Hindlimb muscle (tissue), 1 donor: ENCODE results near the gene ANGEL1. TPM values are rescaled to one million over a fixed set of nuclear protein-coding genes. Genes with fewer than 3 reads are reported as not detected.

Experiments used
- DNase-seq: peaks from one replicate; pipeline ENCODE4 v3.0.0-alpha.2; 2013
- polyA plus RNA-seq: library from polyadenylated mRNA; unstranded; fragments of 120-200 nt; gene quantifications from one replicate; pipeline ENCODE4 v1.2.1, GENCODE V29; 2013; ENCODE audit not compliant: insufficient read length

ANGEL1 gene
- polyA plus RNA-seq, 1 donor = 23.6 TPM

DNA sequence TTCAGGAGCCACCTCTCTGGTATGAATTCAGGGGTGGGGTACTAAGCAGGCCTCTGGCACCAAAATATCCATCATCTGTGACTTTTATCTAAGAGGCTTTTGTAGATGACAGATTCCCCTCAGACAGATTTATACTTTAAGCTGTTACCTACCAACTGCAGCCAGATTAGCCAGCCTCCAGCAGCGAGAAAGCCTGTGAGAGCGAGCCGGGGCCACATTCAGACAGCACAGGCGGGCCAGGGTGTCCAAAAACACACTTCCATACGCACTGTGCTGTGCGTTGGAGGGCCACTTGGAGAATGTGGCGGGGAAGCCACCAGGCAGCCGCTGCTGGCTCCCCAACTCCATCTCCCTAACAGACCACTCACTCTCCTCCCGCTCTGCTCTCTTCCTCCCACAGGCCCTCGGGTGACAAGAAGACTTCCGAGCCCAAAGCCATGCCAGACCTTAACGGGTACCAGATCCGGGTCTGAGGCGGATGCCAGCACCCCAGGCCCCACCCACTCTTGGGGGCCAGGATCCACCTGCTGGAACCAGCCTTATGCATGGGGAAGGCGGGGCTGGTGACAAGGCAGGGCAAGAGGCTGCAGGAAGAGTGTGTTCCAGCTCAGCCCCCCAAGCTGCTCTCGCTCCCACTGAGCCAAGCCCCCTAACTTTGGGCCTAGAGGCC, 34.0 kb downstream of the ANGEL1 start:
- no peak for DNase-seq

DNA sequence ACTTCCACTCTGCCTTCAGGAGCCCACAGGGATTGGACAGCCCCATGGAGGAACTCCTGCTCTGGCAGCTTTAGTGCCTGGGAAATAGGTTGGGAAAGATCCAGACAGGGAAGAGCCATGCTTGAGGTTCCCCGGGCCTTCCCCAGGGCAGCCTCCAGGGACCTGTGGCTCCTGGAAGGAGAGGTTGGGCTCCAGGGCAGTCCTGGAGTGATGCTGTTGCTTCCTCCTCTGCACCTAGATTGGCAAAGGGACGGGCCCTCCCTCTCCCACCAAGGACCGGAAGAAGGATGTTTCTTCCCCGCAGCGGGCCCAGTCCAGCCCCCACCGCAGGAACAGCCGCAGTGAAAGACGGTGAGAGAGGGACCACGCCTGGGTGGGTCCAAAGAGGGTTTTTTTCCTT, 35.0 kb downstream of the ANGEL1 start:
- DNase-seq = no peak

DNA sequence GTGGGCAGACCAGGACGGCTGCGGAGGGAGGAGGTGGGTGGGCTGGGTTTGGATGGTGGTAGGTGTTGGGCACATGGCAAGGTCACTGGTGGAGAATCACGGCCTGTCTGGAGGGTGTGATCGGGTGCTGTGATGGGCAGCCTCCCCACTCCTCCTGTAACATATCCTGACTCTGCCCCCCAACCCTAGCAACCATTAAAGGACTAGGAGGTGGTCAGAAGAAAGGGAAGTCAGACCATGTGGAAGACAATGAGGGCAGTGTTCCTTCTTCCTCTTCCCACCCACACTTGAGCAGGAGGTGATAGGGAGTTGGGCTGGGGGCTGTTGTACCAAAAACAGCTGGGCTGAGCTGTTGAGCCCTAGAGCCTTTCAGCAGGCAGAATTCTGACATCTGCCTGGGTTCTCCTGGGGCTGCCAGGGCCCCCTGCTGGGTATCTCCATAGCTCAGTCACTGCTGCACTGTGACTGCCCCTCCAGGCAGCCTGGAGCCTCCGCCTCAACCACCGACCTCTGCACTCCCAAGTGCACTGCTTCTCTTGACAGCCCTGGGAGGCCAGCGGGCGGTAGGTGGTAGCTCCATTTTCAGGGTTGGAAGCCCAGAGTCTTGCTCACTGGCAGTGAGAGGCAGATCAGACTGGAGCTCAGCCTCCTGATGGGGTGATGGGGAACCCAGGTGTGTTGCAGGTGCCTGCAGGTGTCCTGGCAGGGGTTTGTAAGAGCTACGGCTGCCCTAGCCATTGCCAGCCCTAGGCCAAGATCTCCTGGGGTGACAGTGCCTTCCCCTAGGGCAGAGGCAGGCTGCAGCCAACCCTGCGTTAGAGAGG, 36.0 kb downstream of the ANGEL1 start:
- no peak for DNase-seq

DNA sequence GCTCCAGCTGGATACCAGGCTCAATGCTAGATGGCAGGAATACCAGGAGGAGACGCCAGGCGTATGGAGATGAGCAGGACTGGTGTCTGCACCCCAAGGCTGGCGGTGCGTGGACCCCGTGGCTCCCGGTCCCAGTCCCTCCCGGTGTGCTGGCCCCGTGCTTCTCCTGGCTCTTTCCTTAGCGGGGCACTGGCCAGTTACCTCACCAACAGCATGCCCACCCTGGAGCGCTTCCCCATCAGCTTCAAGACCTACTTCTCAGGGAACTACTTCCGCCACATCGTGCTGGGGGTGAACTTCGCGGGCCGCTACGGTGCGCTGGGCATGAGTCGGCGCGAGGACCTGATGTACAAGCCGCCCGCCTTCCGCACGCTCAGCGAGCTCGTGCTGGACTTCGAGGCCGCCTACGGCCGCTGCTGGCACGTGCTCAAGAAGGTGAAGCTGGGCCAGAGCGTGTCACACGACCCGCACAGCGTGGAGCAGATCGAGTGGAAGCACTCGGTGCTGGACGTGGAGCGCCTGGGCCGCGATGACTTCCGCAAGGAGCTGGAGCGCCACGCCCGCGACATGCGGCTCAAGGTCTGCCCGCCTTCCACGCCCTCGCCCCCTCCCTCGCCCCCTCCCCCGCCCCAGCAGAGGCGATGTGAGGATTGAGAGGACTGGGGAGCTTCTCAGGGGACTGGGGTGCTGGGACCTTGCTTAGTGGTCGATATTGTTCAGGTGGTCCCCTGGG, 36.8 kb downstream of the ANGEL1 start:
- DNase-seq = no peak

DNA sequence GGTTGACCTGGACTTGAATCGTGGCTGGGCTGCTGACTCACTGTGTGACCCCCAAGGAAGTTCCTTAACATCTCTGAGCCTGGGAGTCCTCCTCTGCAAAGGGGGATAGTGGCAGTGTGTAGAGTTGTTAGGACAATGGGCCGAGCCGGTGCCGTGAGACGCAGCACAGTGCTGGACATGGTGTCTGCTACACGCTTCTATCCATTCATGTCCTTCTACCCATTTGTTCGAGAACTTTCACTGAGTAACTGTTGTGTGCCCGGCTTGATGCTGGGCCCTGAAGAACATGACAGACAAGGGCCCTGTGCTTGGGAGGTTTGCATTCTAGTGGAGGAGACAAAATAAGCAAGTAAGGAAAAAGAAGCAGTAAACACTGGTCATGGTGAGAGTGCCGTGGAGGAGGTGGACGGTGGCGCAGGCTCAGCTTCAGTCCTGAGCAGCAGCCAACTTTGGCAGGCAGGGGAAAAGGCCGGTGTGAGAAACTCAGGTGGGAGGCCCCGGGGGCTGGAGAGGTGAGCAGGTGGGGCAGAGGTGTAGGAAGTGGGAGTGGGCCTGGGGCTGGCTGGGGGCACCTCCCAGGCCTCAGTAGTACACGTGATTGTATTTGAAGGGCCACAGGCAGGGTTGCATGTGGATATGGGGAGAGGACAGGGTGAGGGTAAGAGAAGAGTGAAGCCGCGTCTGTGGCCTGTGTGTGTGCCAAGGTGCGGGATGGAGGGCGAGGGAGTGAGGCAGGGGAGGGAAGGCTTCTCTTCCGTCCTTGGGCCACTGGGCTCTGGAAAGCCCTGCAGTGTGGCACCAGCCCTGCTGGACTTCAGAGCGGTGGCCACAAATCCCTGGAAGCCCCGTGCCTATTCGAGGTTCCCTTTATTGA, 37.6 kb downstream of the ANGEL1 start:
- DNase-seq = no peak

DNA sequence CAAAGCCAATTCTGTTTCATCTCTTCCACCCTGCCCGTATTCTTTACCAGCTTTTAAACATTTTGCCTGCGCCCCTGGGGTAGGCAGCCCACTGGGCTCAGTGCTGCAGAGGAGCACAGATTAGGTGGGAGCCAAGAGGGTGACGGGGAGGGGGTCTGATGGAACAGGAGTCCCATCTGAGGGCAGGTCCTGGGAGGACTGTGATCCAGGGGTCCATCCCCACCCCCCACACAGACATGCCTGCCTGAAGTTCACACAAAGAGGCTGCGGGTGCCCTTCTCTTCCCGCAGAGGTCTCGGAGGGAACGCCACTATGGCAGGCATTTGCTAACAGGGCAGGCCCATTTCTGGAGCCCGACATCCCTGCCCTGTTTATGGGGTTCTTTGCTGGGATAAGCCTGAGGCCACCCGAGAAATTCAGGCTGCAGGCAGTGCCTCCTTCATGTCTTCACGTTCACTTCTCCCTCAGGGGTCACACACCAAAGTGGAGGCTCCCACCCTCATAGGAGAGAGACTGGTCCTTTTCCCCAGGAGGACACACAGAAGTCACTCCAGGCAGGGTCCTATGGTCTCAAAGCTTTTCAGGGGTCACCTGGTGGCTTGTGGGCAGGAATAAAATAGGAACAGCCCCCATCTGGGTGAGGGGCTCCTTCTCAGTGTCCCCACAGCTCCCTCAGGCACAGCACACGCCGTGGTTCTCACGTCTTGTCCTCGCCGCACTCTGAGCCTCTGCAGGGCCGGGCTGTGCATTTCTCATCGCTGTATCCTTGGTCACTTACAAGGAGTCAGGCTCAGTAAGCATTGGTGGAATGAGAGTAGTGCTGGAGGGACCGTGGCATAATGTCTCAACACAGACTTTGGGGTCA, 38.5 kb downstream of the ANGEL1 start:
- DNase-seq = no peak

GRCh38 chr14:76773188-76773885, 39.3 kb downstream of the ANGEL1 start:
- no peak for DNase-seq

DNA sequence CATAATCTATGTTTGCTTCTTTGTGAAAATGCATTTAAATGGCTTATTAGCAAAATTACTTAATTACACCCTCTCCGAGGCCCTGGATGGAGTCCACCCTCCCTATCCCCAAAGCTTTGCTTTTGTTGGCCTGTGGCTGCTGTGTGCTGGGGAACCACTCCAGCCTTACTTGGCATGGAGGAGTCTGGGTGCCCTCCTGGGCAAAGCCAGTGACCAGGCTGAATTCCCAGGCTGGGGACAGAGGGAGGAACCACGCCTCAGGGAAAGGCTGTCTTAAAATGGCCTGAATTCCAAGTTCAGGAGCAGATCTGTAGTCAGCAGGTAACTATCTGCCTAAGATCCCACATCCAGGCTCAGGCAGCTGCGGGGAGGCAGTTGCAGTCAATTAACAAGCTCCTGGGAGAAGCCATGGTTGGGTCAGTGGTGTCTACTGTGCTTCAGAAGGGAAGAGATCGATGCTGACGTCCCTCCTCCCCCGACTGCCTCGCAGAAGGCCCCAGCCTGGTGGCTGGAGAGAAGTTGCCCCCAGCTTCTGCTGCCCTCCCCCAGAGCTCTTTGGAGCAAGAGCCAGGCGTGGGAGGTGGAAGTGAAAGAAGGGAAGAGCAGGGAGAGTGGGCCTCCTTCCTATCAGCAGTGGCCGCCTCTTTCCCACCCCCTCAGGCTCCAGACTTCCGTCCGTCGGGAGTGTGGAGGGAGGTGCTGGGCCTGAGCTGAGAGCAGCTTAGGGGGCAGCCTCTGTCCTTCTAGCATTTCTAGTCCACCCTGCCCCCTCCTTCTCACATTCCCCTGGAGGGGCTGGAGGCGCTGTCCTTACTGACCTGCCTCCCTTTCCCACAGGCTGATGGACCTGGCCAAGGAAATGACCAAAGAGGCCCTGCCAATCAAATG, 40.1 kb downstream of the ANGEL1 start:
- no peak for DNase-seq

DNA sequence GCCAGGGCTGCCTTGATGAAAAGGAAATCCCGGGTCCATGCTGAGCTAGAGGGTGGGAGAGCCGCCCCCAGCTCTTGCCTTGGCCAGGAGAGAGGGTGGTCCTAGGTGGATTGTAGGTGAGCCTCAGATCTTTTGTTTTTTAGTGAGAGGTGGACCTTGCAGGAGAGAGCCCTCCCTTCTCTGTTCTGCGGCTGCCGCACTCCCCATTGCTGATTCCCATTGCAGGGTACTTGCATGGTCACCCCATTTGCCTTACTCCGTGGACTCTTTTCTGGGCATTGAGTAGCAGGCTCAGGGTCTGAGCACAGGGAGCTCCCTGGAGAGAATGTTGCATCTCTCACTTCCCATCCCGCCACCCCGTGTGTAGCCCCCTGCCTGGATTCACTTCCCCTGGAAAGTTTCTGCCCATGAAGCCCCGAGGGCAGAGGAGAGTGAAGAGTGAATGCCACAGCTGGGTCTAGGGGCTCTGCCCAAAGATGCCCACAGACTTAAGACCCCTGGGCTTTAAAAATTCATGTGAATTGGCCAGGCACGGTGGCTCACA, 41.2 kb downstream of the ANGEL1 start:
- DNase-seq = no peak

DNA sequence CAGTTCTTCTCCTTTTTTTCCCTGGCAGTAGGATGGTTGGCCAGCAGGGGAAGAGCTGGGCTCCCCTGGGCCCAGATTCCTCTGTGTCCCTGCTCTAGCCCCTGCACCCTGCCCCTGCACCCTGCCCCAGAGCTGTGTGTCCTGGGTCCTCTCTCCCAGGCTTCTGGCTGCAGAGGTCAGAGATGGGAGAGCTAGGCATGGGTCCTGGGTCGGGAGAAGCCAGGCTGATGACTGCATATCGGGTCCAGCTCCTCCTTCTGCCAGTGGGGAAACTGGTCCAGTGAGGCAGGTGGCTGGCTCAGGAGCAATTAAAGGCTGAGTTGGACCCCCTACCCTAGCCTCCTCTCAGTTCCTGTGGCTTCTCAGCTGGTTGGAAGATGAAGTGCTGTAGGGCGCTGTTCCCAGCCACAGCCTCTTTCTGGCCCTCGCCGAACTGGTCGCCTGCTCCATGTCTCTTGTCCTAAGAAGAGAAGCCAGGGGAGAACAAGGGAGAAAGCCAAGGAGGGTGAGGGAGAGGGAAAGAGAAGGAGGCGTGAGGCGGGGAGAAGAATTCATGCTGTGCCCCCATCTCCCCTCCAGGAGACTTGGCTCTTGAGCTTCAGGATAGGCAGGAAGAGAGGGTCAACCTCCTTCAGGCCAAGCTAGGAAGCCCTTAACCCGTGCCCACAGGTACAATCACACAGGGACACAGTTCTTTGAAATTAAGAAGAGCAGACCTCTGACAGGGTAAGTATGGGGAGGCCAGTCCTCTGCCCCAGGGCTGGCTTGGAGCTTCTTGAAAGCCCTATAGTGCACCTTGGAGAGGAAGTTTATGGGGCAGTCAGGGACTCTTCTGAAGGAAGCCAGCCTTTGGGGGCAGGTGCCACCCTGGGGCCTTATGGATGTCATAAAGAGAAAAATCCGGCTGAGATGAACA, 41.9 kb downstream of the ANGEL1 start:
- DNase-seq = no peak

- no peak for DNase-seq
Measured at GRCh38 chr14:76769636-76770292, 42.9 kb downstream of the ANGEL1 start.

DNA sequence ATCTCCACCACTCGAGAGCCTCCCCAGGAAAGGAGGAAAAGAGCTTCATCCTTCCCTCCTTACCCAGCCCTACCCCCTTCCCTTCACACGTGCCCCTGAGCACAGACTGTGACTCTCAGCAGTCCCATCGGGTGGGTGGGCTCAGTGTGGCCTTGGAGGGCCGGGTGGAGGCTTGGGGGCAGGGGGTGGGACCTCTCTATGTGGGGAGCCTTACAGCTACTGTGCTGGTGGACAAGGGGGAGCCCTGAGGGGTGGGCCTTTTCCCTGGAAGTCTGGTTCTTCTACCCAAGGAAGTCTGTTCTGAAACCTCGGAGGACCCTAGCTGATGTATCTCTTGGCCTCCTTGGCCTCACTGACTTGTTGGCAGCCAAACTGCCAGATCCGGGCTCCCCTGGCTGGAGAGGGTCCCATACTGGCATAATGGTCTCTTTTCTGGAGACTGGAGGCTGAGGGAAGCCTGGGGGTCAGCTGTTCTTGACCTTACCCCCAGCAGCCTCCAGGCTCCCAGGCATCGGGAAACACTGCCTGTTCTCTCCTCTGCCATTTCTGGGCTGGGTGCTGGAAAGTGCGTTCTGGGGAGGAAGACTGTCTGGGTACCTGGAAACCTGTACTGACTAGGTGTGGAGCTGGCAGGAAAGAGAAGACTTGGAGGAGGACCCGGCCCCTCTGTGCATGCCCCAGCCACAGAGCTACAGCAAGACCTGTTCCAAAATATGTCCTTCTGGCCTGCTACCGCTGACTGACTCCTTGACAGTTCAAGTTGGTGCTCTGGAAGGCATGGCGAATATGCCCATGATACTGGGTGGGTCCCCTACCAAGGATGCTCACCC, 43.8 kb downstream of the ANGEL1 start:
- no peak for DNase-seq

DNA sequence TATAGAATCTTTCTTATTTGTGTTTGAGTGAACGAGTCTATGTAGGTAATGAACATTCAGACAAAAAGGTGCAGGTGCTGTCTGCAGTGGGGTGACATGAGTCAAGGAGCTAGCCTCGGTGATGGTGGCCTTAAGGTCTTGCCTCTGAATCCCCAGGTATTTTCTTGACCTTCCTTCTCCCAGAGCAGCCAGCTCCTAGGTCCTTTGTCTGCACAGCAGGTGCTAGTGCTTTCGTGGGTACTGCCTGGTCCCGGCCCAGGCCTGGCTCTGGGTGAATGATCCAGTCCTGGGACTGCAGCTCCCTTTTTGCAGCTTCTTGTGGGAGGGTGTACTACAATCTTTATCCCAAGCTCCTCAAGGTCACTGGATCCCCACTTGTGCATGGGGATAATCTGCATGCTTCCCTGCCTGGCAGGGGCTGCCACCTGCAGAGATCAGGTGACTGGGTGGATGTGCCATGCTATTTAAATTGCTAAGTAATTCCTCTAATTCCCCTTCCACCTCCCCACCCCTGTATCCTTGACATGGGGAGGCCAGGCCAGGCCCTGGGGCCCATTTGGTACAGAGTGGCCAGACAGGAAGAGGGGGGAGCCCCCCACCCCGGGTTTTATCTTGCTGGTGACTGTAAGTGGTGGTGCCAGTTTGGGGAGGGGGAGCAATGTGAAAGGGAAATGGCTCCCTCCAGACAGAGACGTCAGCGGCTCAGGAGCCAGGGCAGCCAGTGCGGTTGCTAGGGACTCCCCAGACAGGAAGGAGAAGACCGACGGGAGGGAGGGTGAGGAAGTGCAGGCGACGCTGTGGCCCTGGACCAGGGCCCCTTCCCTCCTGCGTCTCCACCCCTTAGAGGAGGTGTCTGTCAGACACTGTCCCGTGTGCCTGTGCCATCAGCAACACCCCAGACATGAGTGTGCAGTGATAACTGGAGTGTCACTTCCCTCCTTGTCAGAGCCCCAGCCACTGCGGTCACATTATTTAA, 44.7 kb downstream of the ANGEL1 start:
- peak; percentile 42 for DNase-seq

GRCh38 chr14:76765461-76765931, 47.2 kb downstream of the ANGEL1 start:
- DNase-seq = no peak
